IMR-90 (cell line): ENCODE results near the gene PNMA8B. TPM values are rescaled to one million over a fixed set of nuclear protein-coding genes. Genes with fewer than 3 reads are reported as not detected.

Experiments
- ATAC-seq: fragments of 200-7000 bp; cut with Tn5 transposase; 2 replicates; pipeline ENCODE4 v1.9.1; 2020; ENCODE audit warnings: low read depth, mild to moderate bottlenecking, moderate library complexity
- BruUV-seq: library from RNA; stranded (reverse); fragments of 400-500 nt; replicated peaks from 2 replicates; lab custom pipeline; 2021; lab: Mats Ljungman, UMichigan
- CTCF ChIA-PET: fragments of 300-600 bp; formaldehyde crosslinking; extraction: SDS; loops from one replicate; lab custom pipeline; 2021; ENCODE audit warnings: antibody characterized with exemption; lab: Yijun Ruan, JAX
- POLR2A ChIA-PET: fragments of 300-600 bp; sonication (Branson Sonifier 250); formaldehyde crosslinking; loops from one replicate; lab custom pipeline; 2022; ENCODE audit warnings: antibody characterized with exemption; ENCODE audit not compliant: unreplicated experiment; lab: Charles Lee
- DNase-seq: peaks from one replicate; pipeline ENCODE4 v3.0.0; 2013
- H2AFZ ChIP-seq: replicated peaks from 2 replicates; pipeline ENCODE3; 2013; ENCODE audit warnings: low read length, mild to moderate bottlenecking; ENCODE audit not compliant: poor library complexity
- H2AK5ac ChIP-seq: 2 replicates; pipeline ENCODE4 v1.6.1; 2013; ENCODE audit warnings: low read depth, low read length, inconsistent platforms
- H2AK9ac ChIP-seq: replicated peaks from 2 replicates; pipeline ENCODE3; 2013; ENCODE audit warnings: mild to moderate bottlenecking, low read depth, low read length, moderate library complexity; ENCODE audit not compliant: poor library complexity
- H2BK120ac ChIP-seq: 2 replicates; pipeline ENCODE4 v1.6.1; 2013; ENCODE audit warnings: low read depth, low read length, inconsistent platforms
- H2BK15ac ChIP-seq: 3 replicates; pipeline ENCODE4 v1.6.1; 2013; ENCODE audit warnings: low read depth, low read length, inconsistent platforms
- H2BK20ac ChIP-seq: 2 replicates; pipeline ENCODE4 v1.6.1; 2013; ENCODE audit warnings: low read depth, mild to moderate bottlenecking, inconsistent platforms, low read length, moderate library complexity
- H2BK5ac ChIP-seq: 2 replicates; pipeline ENCODE4 v1.6.1; 2013; ENCODE audit warnings: mild to moderate bottlenecking, low read depth, low read length, inconsistent platforms; ENCODE audit not compliant: poor library complexity, severe bottlenecking
- H3K14ac ChIP-seq: replicated peaks from 2 replicates; pipeline ENCODE4 v1.6.1; 2013; ENCODE audit warnings: low read depth, low read length, inconsistent platforms
- H3K18ac ChIP-seq: 2 replicates; pipeline ENCODE4 v1.6.1; 2013; ENCODE audit warnings: low read depth, low read length, control low read depth
- H3K23ac ChIP-seq: 2 replicates; pipeline ENCODE4 v1.6.1; 2013; ENCODE audit warnings: low read depth, low read length, inconsistent platforms
- H3K27ac ChIP-seq: 2 replicates; pipeline ENCODE4 v1.5.1; 2013; ENCODE audit warnings: mild to moderate bottlenecking, control low read depth, low read length; ENCODE audit not compliant: insufficient read depth
- H3K27me3 ChIP-seq: 2 replicates; pipeline ENCODE4 v1.6.1; 2013; ENCODE audit warnings: low read length; ENCODE audit not compliant: control insufficient read depth, insufficient read depth
- H3K36me3 ChIP-seq: 2 replicates; pipeline ENCODE4 v1.6.1; 2013; ENCODE audit warnings: low read length, mixed read lengths; ENCODE audit not compliant: control insufficient read depth, insufficient read depth
- H3K4ac ChIP-seq: 2 replicates; pipeline ENCODE4 v1.6.1; 2013; ENCODE audit warnings: low read depth, low read length, inconsistent platforms
- H3K4me1 ChIP-seq: 2 replicates; pipeline ENCODE4 v1.6.1; 2013; ENCODE audit warnings: low read length, mixed read lengths; ENCODE audit not compliant: control insufficient read depth, insufficient read depth
- H3K4me2 ChIP-seq: 2 replicates; pipeline ENCODE4 v1.6.1; 2013; ENCODE audit warnings: low read depth, mild to moderate bottlenecking, control low read depth, low read length, moderate library complexity
- H3K4me3 ChIP-seq: 2 replicates; pipeline ENCODE4 v1.5.1; 2013; ENCODE audit warnings: low read depth, mild to moderate bottlenecking, control low read depth, low read length, moderate library complexity; ENCODE audit not compliant: insufficient read depth
- H3K56ac ChIP-seq: 2 replicates; pipeline ENCODE4 v1.6.1; 2013; ENCODE audit warnings: low read length, inconsistent platforms; ENCODE audit not compliant: insufficient read depth; ENCODE audit errors: extremely low read depth
- H3K79me1 ChIP-seq, 2 experiments: 2 replicates each; pipeline ENCODE4 v1.6.1; 2013; ENCODE audit warnings: low read length in 2 of 2, inconsistent platforms in 1 of 2, low read depth in 1 of 2
- H3K9ac ChIP-seq: 2 replicates; pipeline ENCODE4 v1.6.1; 2013; ENCODE audit warnings: low read depth, low read length, control low read depth
- H3K9me1 ChIP-seq: 2 replicates; pipeline ENCODE4 v1.6.1; 2013; ENCODE audit warnings: low read length, inconsistent platforms; ENCODE audit not compliant: insufficient read depth
- H3K9me3 ChIP-seq: 2 replicates; pipeline ENCODE4 v1.6.1; 2013; ENCODE audit warnings: low read length; ENCODE audit not compliant: control insufficient read depth, insufficient read depth
- H4K20me1 ChIP-seq: 2 replicates; pipeline ENCODE4 v1.6.1; 2013; ENCODE audit warnings: low read length, inconsistent platforms; ENCODE audit not compliant: insufficient read depth
- H4K5ac ChIP-seq: 2 replicates; pipeline ENCODE4 v1.6.1; 2013; ENCODE audit warnings: mild to moderate bottlenecking, low read depth, low read length, control low read depth
- H4K8ac ChIP-seq, 2 experiments: 2 replicates each; pipeline ENCODE4 v1.6.1; 2013; ENCODE audit warnings: low read depth in 2 of 2, low read length in 2 of 2, control low read depth in 1 of 2, inconsistent platforms in 1 of 2
- H4K91ac ChIP-seq: 2 replicates; pipeline ENCODE4 v1.6.1; 2013; ENCODE audit warnings: low read depth, low read length, inconsistent platforms; ENCODE audit not compliant: insufficient read depth
- BHLHE40 ChIP-seq: fragments of 150-350 bp; IDR thresholded peaks from 2 replicates; pipeline ENCODE4 v1.6.1; 2016; ENCODE audit warnings: mild to moderate bottlenecking, low read depth, low read length
- CEBPB ChIP-seq: IDR thresholded peaks from 2 replicates; pipeline ENCODE4 v1.6.1; 2012; ENCODE audit warnings: low read depth, low read length, improper control_type of control experiment
- CHD1 ChIP-seq: IDR thresholded peaks from 2 replicates; pipeline ENCODE4 v1.6.1; 2012; ENCODE audit warnings: low read depth, low read length, improper control_type of control experiment
- CTCF ChIP-seq: conservative IDR thresholded peaks from 2 replicates; pipeline ENCODE4 v1.5.1; 2012; ENCODE audit warnings: mild to moderate bottlenecking, low read depth, low read length, improper control_type of control experiment
- FOS ChIP-seq: fragments of 150-350 bp; IDR thresholded peaks from 2 replicates; pipeline ENCODE4 v1.6.1; 2016; ENCODE audit warnings: low read depth, low read length
- MAFK ChIP-seq: IDR thresholded peaks from 2 replicates; pipeline ENCODE4 v1.6.1; 2012; ENCODE audit warnings: low read depth, low read length, improper control_type of control experiment
- MXI1 ChIP-seq: IDR thresholded peaks from 2 replicates; pipeline ENCODE4 v1.6.1; 2012; ENCODE audit warnings: low read depth, mild to moderate bottlenecking, low read length, moderate library complexity, borderline replicate concordance
- RAD21 ChIP-seq: IDR thresholded peaks from 2 replicates; pipeline ENCODE4 v1.6.1; 2012; ENCODE audit warnings: low read length, improper control_type of control experiment
- RCOR1 ChIP-seq: IDR thresholded peaks from 2 replicates; pipeline ENCODE4 v1.6.1; 2012; ENCODE audit warnings: mild to moderate bottlenecking, low read length, improper control_type of control experiment; ENCODE audit not compliant: insufficient replicate concordance
- RFX5 ChIP-seq: IDR thresholded peaks from 2 replicates; pipeline ENCODE4 v1.8.0; 2012; ENCODE audit warnings: low read depth, mild to moderate bottlenecking, low read length, moderate library complexity
- SMC3 ChIP-seq: fragments of 150-350 bp; IDR thresholded peaks from 2 replicates; pipeline ENCODE4 v1.6.1; 2016; ENCODE audit warnings: low read depth, mild to moderate bottlenecking, antibody characterized with exemption, low read length, moderate library complexity
- WGBS, 2 experiments: methylation state at CpG; one replicate each; pipeline versions ENCODE4 v1.1.5 to v1.1.7; 2013; ENCODE audit warnings: missing lambda C conversion rate in 2 of 2; ENCODE audit not compliant: insufficient read length in 1 of 2; ENCODE audit errors: extremely low coverage in 2 of 2; 5-methylcytosine and 5-hydroxymethylcytosine counted together
- dilution Hi-C: fragments of 300-500 bp; cut with HindIII; formaldehyde crosslinking; loops from one replicate; pipeline ENCODE4 v1.14.3; 2018; ENCODE audit warnings: low sequenced_read_pairs; ENCODE audit not compliant: unreplicated experiment
- in situ Hi-C: fragments of 300-500 bp; cut with MboI; formaldehyde crosslinking; loops from 3 replicates; pipeline ENCODE4 v1.14.3; 2019; ENCODE audit warnings: low sequenced_read_pairs, inconsistent platforms, mixed read lengths
- intact Hi-C: fragments of 100-400 bp; cut with micrococcal nuclease; formaldehyde crosslinking; loops from 2 replicates; pipeline ENCODE4 v1.10.0; 2022
- polyA plus RNA-seq, 3 experiments: library from polyadenylated mRNA; depleted of rRNA; stranded (reverse); fragments of >200 nt; gene quantifications; 2 replicates each; pipeline ENCODE4 v1.2.3, GENCODE V29; 2012; ENCODE audit warnings: low replicate concordance in 1 of 3
- total RNA-seq: library from RNA; depleted of rRNA; stranded (reverse); fragments of >200 nt; gene quantifications from 2 replicates; pipeline ENCODE4 v1.2.3, GENCODE V29; 2012

The PNMA8B gene
- total and polyA plus RNA-seq, 2 of the 4 experiments (the other 2 are of a cell fraction) = 0.12 to 0.18 TPM

GRCh38 chr19:46456930-46457329, 38.7 kb downstream of the PNMA8B start:
- H3K4ac ChIP-seq = no peak overlapping the region
- POLR2A ChIA-PET = no interaction called here
- no peaks in the 10 kb centered on the region for H3K9me1 ChIP-seq
- no peak overlapping the region for H4K91ac ChIP-seq
- no peak overlapping the region for H3K23ac ChIP-seq
- no peak overlapping the region for H2AK5ac ChIP-seq
- peaks cover 20% of the 10 kb centered on the region for H3K27me3 ChIP-seq
- no TSS peak for BruUV-seq
- no peak overlapping the region for H3K4me3 ChIP-seq
- no peak overlapping the region for H2BK5ac ChIP-seq
- ATAC-seq (no peak), DNase-seq (no peak)
- no peak overlapping the region for H2BK120ac ChIP-seq
- no peak overlapping the region for H4K5ac ChIP-seq
- H3K9me3 ChIP-seq = no peaks in the 10 kb centered on the region
- H4K8ac ChIP-seq = no peak overlapping the region
- H2BK15ac ChIP-seq = no peak overlapping the region
- no peak overlapping the region for H2AK9ac ChIP-seq
- CTCF ChIA-PET = no interaction called here
- no peak overlapping the region for H2AFZ ChIP-seq
- no peaks in the 10 kb centered on the region for H3K79me1 ChIP-seq
- no peaks in the 10 kb centered on the region for H4K20me1 ChIP-seq
- H3K4me2 ChIP-seq = no peak overlapping the region
- H2BK20ac ChIP-seq = no peak overlapping the region
- H3K36me3 ChIP-seq = no peaks in the 10 kb centered on the region
- no peak overlapping the region for H3K14ac ChIP-seq
- intact Hi-C loops (no loop called here), dilution Hi-C loops (no loop called here), in situ Hi-C loops (no loop called here)
- WGBS, 2 experiments = no CpG with 5 or more reads among the region's 5 CpGs
- no peak overlapping the region for H3K18ac ChIP-seq
- no peak overlapping the region for H3K9ac ChIP-seq
- peaks cover 3% of the 10 kb centered on the region; the same call in 1 of the 2 replicates for H3K4me1 ChIP-seq
- no peak overlapping the region for H3K27ac ChIP-seq
- TF ChIP-seq SMC3 = no peak
- no peak for TF ChIP-seq FOS
- TF ChIP-seq RCOR1 = no peak
- TF ChIP-seq RFX5 = no peak
- TF ChIP-seq CEBPB = no peak
- TF ChIP-seq BHLHE40 = no peak
- TF ChIP-seq CTCF = no peak
- no peak for TF ChIP-seq MXI1
- TF ChIP-seq MAFK = no peak
- TF ChIP-seq CHD1 = no peak
- no peak for TF ChIP-seq RAD21
- no peak overlapping the region for H3K56ac ChIP-seq
